ENCODE data around the gene CDT1.

- no peak for TF ChIP-seq POLR2A (IDR thresholded peaks at IDR 0.05; ENCODE audit: borderline replicate concordance, extremely low read depth, insufficient read depth, insufficient read length)
- TF ChIP-seq, protein P1, sequence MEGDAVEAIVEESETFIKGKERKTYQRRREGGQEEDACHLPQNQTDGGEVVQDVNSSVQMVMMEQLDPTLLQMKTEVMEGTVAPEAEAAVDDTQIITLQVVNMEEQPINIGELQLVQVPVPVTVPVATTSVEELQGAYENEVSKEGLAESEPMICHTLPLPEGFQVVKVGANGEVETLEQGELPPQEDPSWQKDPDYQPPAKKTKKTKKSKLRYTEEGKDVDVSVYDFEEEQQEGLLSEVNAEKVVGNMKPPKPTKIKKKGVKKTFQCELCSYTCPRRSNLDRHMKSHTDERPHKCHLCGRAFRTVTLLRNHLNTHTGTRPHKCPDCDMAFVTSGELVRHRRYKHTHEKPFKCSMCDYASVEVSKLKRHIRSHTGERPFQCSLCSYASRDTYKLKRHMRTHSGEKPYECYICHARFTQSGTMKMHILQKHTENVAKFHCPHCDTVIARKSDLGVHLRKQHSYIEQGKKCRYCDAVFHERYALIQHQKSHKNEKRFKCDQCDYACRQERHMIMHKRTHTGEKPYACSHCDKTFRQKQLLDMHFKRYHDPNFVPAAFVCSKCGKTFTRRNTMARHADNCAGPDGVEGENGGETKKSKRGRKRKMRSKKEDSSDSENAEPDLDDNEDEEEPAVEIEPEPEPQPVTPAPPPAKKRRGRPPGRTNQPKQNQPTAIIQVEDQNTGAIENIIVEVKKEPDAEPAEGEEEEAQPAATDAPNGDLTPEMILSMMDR (IDR thresholded peaks at IDR 0.05 in 2 of 3, conservative IDR thresholded peaks at IDR 0.05 in 1 of 3; ENCODE audit: borderline replicate concordance in 1 of 3, insufficient read depth in 1 of 3, low read depth in 2 of 3, low read length in 2 of 3): no peak
- TF ChIP-seq YY1 (IDR thresholded peaks at IDR 0.05; ENCODE audit: extremely low read depth, insufficient replicate concordance, low read depth, low read length): no peak
Measured at GRCh38 chr16:88856122-88856827, 52.7 kb downstream of the CDT1 start.
